ENCODE data around the gene ABTB1.

Gene ABTB1

GRCh38 chr3:127715532-127715931 lies 42.8 kb downstream of the ABTB1 start:
- Histone ChIP-seq H3K4me1 (ENCODE audit: control insufficient read depth in 1 of 2, insufficient read depth in 2 of 2, low read length in 2 of 2) (peaks cover 0 to 2% of the 10 kb centered on the region in 2 experiments), H3K79me2 (ENCODE audit: control insufficient read depth, insufficient read depth, low read length, poor library complexity) (no peaks in the 10 kb centered on the region), H3K14ac (ENCODE audit: low read length) (no peak overlapping the region), H3K9ac (ENCODE audit: low read length) (no peak overlapping the region), H3K18ac (ENCODE audit: low read length) (no peak overlapping the region), H3K79me1 (ENCODE audit: low read length) (no peaks in the 10 kb centered on the region), H3K36me3 (ENCODE audit: control insufficient read depth in 1 of 2, insufficient read depth in 2 of 2, low read length in 2 of 2) (no peaks in the 10 kb centered on the region), H3K4me2 (ENCODE audit: low read length) (no peak overlapping the region), H4K91ac (ENCODE audit: low read depth, low read length) (no peak overlapping the region), H3K9me3 (ENCODE audit: insufficient read depth, low read depth, low read length) (no peaks in the 10 kb centered on the region), H2BK120ac (ENCODE audit: insufficient read depth, low read length, poor library complexity) (no peak overlapping the region), H2BK12ac (ENCODE audit: low read length) (no peak overlapping the region), H3K23ac (ENCODE audit: low read length) (no peak overlapping the region), H2BK5ac (ENCODE audit: low read depth, low read length, poor library complexity) (no peak overlapping the region), H3K27ac (ENCODE audit: low read depth, low read length) (no peak overlapping the region), H2AFZ (ENCODE audit: insufficient read depth, low read length, poor library complexity) (no peak overlapping the region), H4K8ac (ENCODE audit: low read depth, low read length) (no peak overlapping the region), H2AK5ac (ENCODE audit: low read length) (no peak overlapping the region), H3K4ac (ENCODE audit: low read depth, low read length) (no peak overlapping the region), H4K12ac (ENCODE audit: low read depth, low read length) (no peak overlapping the region), H3K4me3 (ENCODE audit: low read depth, low read length) (no peak overlapping the region), H3K27me3 (ENCODE audit: insufficient read depth, low read length) (no peaks in the 10 kb centered on the region)
- no CpG with 5 or more reads among the region's 8 CpGs for whole genome bisulfite sequencing (ENCODE audit: extremely low coverage, insufficient coverage, insufficient read length)
- no peak for DNase-seq

GRCh38 chr3:127716384-127716783 lies 43.6 kb downstream of the ABTB1 start:
- H4K8ac ChIP-seq (ENCODE audit: low read depth, low read length), result no peak overlapping the region
- H3K27ac ChIP-seq (ENCODE audit: low read depth, low read length), result no peak overlapping the region
- H3K9me3 ChIP-seq (ENCODE audit: insufficient read depth, low read depth, low read length), result no peaks in the 10 kb centered on the region
- H3K79me1 ChIP-seq (ENCODE audit: low read length), result no peaks in the 10 kb centered on the region
- no peak overlapping the region for H4K12ac ChIP-seq (ENCODE audit: low read depth, low read length)
- DNase-seq, result no peak
- H3K4me2 ChIP-seq (ENCODE audit: low read length), result no peak overlapping the region
- H4K91ac ChIP-seq (ENCODE audit: low read depth, low read length), result no peak overlapping the region
- no peak overlapping the region for H3K18ac ChIP-seq (ENCODE audit: low read length)
- no peak overlapping the region for H2BK120ac ChIP-seq (ENCODE audit: insufficient read depth, low read length, poor library complexity)
- H3K4me3 ChIP-seq (ENCODE audit: low read depth, low read length), result no peak overlapping the region
- no peak overlapping the region for H2AK5ac ChIP-seq (ENCODE audit: low read length)
- H2BK5ac ChIP-seq (ENCODE audit: low read depth, low read length, poor library complexity), result no peak overlapping the region
- H3K4me1 ChIP-seq (ENCODE audit: control insufficient read depth in 1 of 2, insufficient read depth in 2 of 2, low read length in 2 of 2), result peaks cover 0 to 2% of the 10 kb centered on the region in 2 experiments
- no peaks in the 10 kb centered on the region for H3K27me3 ChIP-seq (ENCODE audit: insufficient read depth, low read length)
- no CpG with 5 or more reads among the region's 6 CpGs for WGBS (ENCODE audit: extremely low coverage, insufficient coverage, insufficient read length)
- no peaks in the 10 kb centered on the region for H3K36me3 ChIP-seq (ENCODE audit: control insufficient read depth in 1 of 2, insufficient read depth in 2 of 2, low read length in 2 of 2)
- no peak overlapping the region for H2BK12ac ChIP-seq (ENCODE audit: low read length)
- H3K79me2 ChIP-seq (ENCODE audit: control insufficient read depth, insufficient read depth, low read length, poor library complexity), result no peaks in the 10 kb centered on the region
- H3K9ac ChIP-seq (ENCODE audit: low read length), result no peak overlapping the region
- H3K14ac ChIP-seq (ENCODE audit: low read length), result no peak overlapping the region
- no peak overlapping the region for H3K4ac ChIP-seq (ENCODE audit: low read depth, low read length)
- no peak overlapping the region for H2AFZ ChIP-seq (ENCODE audit: insufficient read depth, low read length, poor library complexity)
- H3K23ac ChIP-seq (ENCODE audit: low read length), result no peak overlapping the region

GRCh38 chr3:127717357-127718244 lies 44.8 kb downstream of the ABTB1 start:
- no peak overlapping the region for H3K4me3 ChIP-seq (ENCODE audit: low read depth, low read length)
- no peaks in the 10 kb centered on the region for H3K79me1 ChIP-seq (ENCODE audit: low read length)
- H3K23ac ChIP-seq (ENCODE audit: low read length), result no peak overlapping the region
- no peaks in the 10 kb centered on the region for H3K27me3 ChIP-seq (ENCODE audit: insufficient read depth, low read length)
- H3K9ac ChIP-seq (ENCODE audit: low read length), result no peak overlapping the region
- no peak overlapping the region for H2AFZ ChIP-seq (ENCODE audit: insufficient read depth, low read length, poor library complexity)
- no peak overlapping the region for H2BK120ac ChIP-seq (ENCODE audit: insufficient read depth, low read length, poor library complexity)
- no peak overlapping the region for H2BK12ac ChIP-seq (ENCODE audit: low read length)
- H3K4me2 ChIP-seq (ENCODE audit: low read length), result no peak overlapping the region
- no peaks in the 10 kb centered on the region for H3K9me3 ChIP-seq (ENCODE audit: insufficient read depth, low read depth, low read length)
- H2AK5ac ChIP-seq (ENCODE audit: low read length), result no peak overlapping the region
- H3K4me1 ChIP-seq (ENCODE audit: control insufficient read depth in 1 of 2, insufficient read depth in 2 of 2, low read length in 2 of 2), result peaks cover 0 to 2% of the 10 kb centered on the region in 2 experiments
- H3K36me3 ChIP-seq (ENCODE audit: control insufficient read depth in 1 of 2, insufficient read depth in 2 of 2, low read length in 2 of 2), result no peaks in the 10 kb centered on the region
- DNase-seq, result no peak
- H4K8ac ChIP-seq (ENCODE audit: low read depth, low read length), result no peak overlapping the region
- no peaks in the 10 kb centered on the region for H3K79me2 ChIP-seq (ENCODE audit: control insufficient read depth, insufficient read depth, low read length, poor library complexity)
- no peak overlapping the region for H3K4ac ChIP-seq (ENCODE audit: low read depth, low read length)
- no peak overlapping the region for H4K91ac ChIP-seq (ENCODE audit: low read depth, low read length)
- no peak overlapping the region for H2BK5ac ChIP-seq (ENCODE audit: low read depth, low read length, poor library complexity)
- no CpG with 5 or more reads among the region's 14 CpGs for WGBS (ENCODE audit: extremely low coverage, insufficient coverage, insufficient read length)
- H3K18ac ChIP-seq (ENCODE audit: low read length), result no peak overlapping the region
- H4K12ac ChIP-seq (ENCODE audit: low read depth, low read length), result no peak overlapping the region
- H3K14ac ChIP-seq (ENCODE audit: low read length), result no peak overlapping the region
- no peak overlapping the region for H3K27ac ChIP-seq (ENCODE audit: low read depth, low read length)

- DNase-seq, result no peak
- no peak overlapping the region for H3K4me2 ChIP-seq (ENCODE audit: low read length)
- H3K79me2 ChIP-seq (ENCODE audit: control insufficient read depth, insufficient read depth, low read length, poor library complexity), result no peaks in the 10 kb centered on the region
- peaks cover 0 to 2% of the 10 kb centered on the region in 2 experiments for H3K4me1 ChIP-seq (ENCODE audit: control insufficient read depth in 1 of 2, insufficient read depth in 2 of 2, low read length in 2 of 2)
- no peak overlapping the region for H2AFZ ChIP-seq (ENCODE audit: insufficient read depth, low read length, poor library complexity)
- no peak overlapping the region for H3K4me3 ChIP-seq (ENCODE audit: low read depth, low read length)
- no peak overlapping the region for H2AK5ac ChIP-seq (ENCODE audit: low read length)
- no peak overlapping the region for H3K18ac ChIP-seq (ENCODE audit: low read length)
- H2BK5ac ChIP-seq (ENCODE audit: low read depth, low read length, poor library complexity), result no peak overlapping the region
- no peaks in the 10 kb centered on the region for H3K9me3 ChIP-seq (ENCODE audit: insufficient read depth, low read depth, low read length)
- no CpG with 5 or more reads among the region's 7 CpGs for WGBS (ENCODE audit: extremely low coverage, insufficient coverage, insufficient read length)
- H2BK12ac ChIP-seq (ENCODE audit: low read length), result no peak overlapping the region
- H4K12ac ChIP-seq (ENCODE audit: low read depth, low read length), result no peak overlapping the region
- H3K4ac ChIP-seq (ENCODE audit: low read depth, low read length), result no peak overlapping the region
- H3K14ac ChIP-seq (ENCODE audit: low read length), result no peak overlapping the region
- H3K9ac ChIP-seq (ENCODE audit: low read length), result no peak overlapping the region
- H3K79me1 ChIP-seq (ENCODE audit: low read length), result no peaks in the 10 kb centered on the region
- H4K91ac ChIP-seq (ENCODE audit: low read depth, low read length), result no peak overlapping the region
- H4K8ac ChIP-seq (ENCODE audit: low read depth, low read length), result no peak overlapping the region
- no peak overlapping the region for H2BK120ac ChIP-seq (ENCODE audit: insufficient read depth, low read length, poor library complexity)
- no peak overlapping the region for H3K27ac ChIP-seq (ENCODE audit: low read depth, low read length)
- H3K27me3 ChIP-seq (ENCODE audit: insufficient read depth, low read length), result no peaks in the 10 kb centered on the region
- H3K23ac ChIP-seq (ENCODE audit: low read length), result no peak overlapping the region
- H3K36me3 ChIP-seq (ENCODE audit: control insufficient read depth in 1 of 2, insufficient read depth in 2 of 2, low read length in 2 of 2), result no peaks in the 10 kb centered on the region
These were observed 45.6 kb downstream of the ABTB1 start for GRCh38 chr3:127718245-127718915.

Measured in trophoblast cell (in vitro differentiated cells and primary cell).